ENCODE results near the gene C12orf42. TPM values are rescaled to one million over a fixed set of nuclear protein-coding genes. Genes with fewer than 3 reads are reported as not detected.

The C12orf42 gene
- total and polyA plus RNA-seq, 7 donors: 0.93 TPM; not detected in 6

- Histone ChIP-seq H3K36me3 (no peaks in the 10 kb centered on the region), H3K27ac (no peak overlapping the region), H3K4me1 (no peaks in the 10 kb centered on the region), H3K27me3 (no peaks in the 10 kb centered on the region), H3K4me3 (no peak overlapping the region), H3K9me3 (no peaks in the 10 kb centered on the region)
- 73 to 81% methylated on average over 3 of the region's 3 CpGs for WGBS, 2 donors
- DNase-seq: no peak
- intact Hi-C loops (cut with DNase I): no loop called here
- no peak for TF ChIP-seq CTCF (IDR thresholded peaks at IDR 0.05)
- TF ChIP-seq POLR2AphosphoS5 (IDR thresholded peaks at IDR 0.05): no peak
- TF ChIP-seq EP300 (IDR thresholded peaks at IDR 0.05): no peak
Observed at GRCh38 chr12:103401421-103401820, 94.3 kb downstream of the C12orf42 start.

GRCh38 chr12:103399986-103400385 is 95.8 kb downstream of the C12orf42 start:
- WGBS, 2 donors: 72 to 89% methylated on average over 1 of the region's 1 CpG
- intact Hi-C loops (cut with DNase I): no loop called here

GRCh38 chr12:103397536-103397935 is 98.2 kb downstream of the C12orf42 start:
- intact Hi-C loops (cut with DNase I): no loop called here
- no peak for DNase-seq
- no peak for TF ChIP-seq POLR2AphosphoS5 (IDR thresholded peaks at IDR 0.05)
- TF ChIP-seq CTCF (IDR thresholded peaks at IDR 0.05): no peak
- TF ChIP-seq EP300 (IDR thresholded peaks at IDR 0.05): no peak
- no peak for TF ChIP-seq POLR2A (IDR thresholded peaks at IDR 0.05)

More at GRCh38 chr12:103399986-103400385, 95.8 kb downstream of the C12orf42 start:
- Histone ChIP-seq H3K27ac (no peak overlapping the region), H3K36me3 (no peaks in the 10 kb centered on the region), H3K4me1 (no peaks in the 10 kb centered on the region), H3K4me3 (no peak overlapping the region), H3K9me3 (no peaks in the 10 kb centered on the region), H3K27me3 (no peaks in the 10 kb centered on the region)
- no peak for DNase-seq
- TF ChIP-seq EP300 (IDR thresholded peaks at IDR 0.05) (no peak), POLR2AphosphoS5 (IDR thresholded peaks at IDR 0.05) (no peak), POLR2A (IDR thresholded peaks at IDR 0.05) (no peak), CTCF (IDR thresholded peaks at IDR 0.05) (no peak)

GRCh38 chr12:103392722-103393121 is 103.0 kb downstream of the C12orf42 start:
- no peaks in the 10 kb centered on the region for H3K36me3 ChIP-seq
- TF ChIP-seq CTCF (IDR thresholded peaks at IDR 0.05) (no peak), EP300 (IDR thresholded peaks at IDR 0.05) (no peak), POLR2A (IDR thresholded peaks at IDR 0.05) (no peak), POLR2AphosphoS5 (IDR thresholded peaks at IDR 0.05) (no peak)
- intact Hi-C loops (cut with DNase I): no loop called here
- no peak for DNase-seq
- H3K4me1 ChIP-seq: no peaks in the 10 kb centered on the region
- peaks cover 0 to 4% (median 0%) of the 10 kb centered on the region in 4 donors for H3K9me3 ChIP-seq
- 71 to 77% methylated on average over 1 of the region's 1 CpG for WGBS, 2 donors
- H3K27ac ChIP-seq: no peak overlapping the region
- no peak overlapping the region for H3K4me3 ChIP-seq
- H3K27me3 ChIP-seq: no peaks in the 10 kb centered on the region

More at GRCh38 chr12:103397536-103397935, 98.2 kb downstream of the C12orf42 start:
- Histone ChIP-seq H3K36me3 (no peaks in the 10 kb centered on the region), H3K4me1 (no peaks in the 10 kb centered on the region), H3K27me3 (no peaks in the 10 kb centered on the region), H3K9me3 (peaks cover 0 to 1% (median 0%) of the 10 kb centered on the region in 4 donors), H3K27ac (no peak overlapping the region), H3K4me3 (no peak overlapping the region)
- 2 to 40% methylated on average over 1 of the region's 1 CpG for WGBS, 2 donors

- TF ChIP-seq POLR2AphosphoS5 (IDR thresholded peaks at IDR 0.05): no peak
- TF ChIP-seq CTCF (IDR thresholded peaks at IDR 0.05): no peak
- no peak for TF ChIP-seq EP300 (IDR thresholded peaks at IDR 0.05)
- no peak for TF ChIP-seq POLR2A (IDR thresholded peaks at IDR 0.05)
- no peak for DNase-seq
- no peaks in the 10 kb centered on the region for H3K27me3 ChIP-seq
- no peak overlapping the region for H3K4me3 ChIP-seq
- 87% methylated on average over 4 of the region's 4 CpGs for WGBS, 2 donors
- peaks cover 0 to 4% (median 0%) of the 10 kb centered on the region in 4 donors for H3K9me3 ChIP-seq
- no peaks in the 10 kb centered on the region for H3K36me3 ChIP-seq
- H3K27ac ChIP-seq: no peak overlapping the region
- intact Hi-C loops (cut with DNase I): no loop called here
- H3K4me1 ChIP-seq: no peaks in the 10 kb centered on the region
Observed at GRCh38 chr12:103391103-103391502, 104.7 kb downstream of the C12orf42 start.

All from sigmoid colon (tissue), 7 donors.